NCI-H1694 treated with DMSO at 0.1 percent for 48 hours (cell line): ENCODE results near the gene TMEM187.

Source experiments
- DNase-seq: peaks from one replicate; lab custom pipeline; 2025; lab: John Stamatoyannopoulos, UW

The TMEM187 gene

DNA sequence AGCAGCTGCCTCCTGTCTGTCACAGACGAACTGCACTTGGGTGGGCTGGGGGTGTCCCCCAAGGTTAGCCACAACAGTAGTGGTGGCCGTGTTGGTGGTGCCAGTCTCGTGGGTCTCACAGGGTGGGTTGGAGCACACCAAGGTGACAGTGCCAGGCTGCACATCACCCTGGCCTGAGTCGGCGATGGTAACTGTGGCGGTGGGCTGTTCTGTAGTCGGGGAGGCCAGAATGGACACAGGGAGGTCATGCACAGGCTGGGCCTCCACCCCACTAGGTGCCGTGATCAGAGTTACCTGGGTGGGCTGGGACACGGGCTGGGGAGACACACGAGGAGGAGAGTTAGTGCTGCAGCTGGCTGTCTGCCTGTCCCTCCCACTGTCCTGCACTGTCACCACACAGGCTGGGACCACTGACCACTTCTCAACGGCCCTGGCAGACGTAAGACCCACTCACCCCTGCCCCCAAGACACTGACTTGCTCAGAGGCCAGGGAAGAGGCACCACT lies 17.3 kb upstream of the TMEM187 start:
- no peak for DNase-seq

DNA sequence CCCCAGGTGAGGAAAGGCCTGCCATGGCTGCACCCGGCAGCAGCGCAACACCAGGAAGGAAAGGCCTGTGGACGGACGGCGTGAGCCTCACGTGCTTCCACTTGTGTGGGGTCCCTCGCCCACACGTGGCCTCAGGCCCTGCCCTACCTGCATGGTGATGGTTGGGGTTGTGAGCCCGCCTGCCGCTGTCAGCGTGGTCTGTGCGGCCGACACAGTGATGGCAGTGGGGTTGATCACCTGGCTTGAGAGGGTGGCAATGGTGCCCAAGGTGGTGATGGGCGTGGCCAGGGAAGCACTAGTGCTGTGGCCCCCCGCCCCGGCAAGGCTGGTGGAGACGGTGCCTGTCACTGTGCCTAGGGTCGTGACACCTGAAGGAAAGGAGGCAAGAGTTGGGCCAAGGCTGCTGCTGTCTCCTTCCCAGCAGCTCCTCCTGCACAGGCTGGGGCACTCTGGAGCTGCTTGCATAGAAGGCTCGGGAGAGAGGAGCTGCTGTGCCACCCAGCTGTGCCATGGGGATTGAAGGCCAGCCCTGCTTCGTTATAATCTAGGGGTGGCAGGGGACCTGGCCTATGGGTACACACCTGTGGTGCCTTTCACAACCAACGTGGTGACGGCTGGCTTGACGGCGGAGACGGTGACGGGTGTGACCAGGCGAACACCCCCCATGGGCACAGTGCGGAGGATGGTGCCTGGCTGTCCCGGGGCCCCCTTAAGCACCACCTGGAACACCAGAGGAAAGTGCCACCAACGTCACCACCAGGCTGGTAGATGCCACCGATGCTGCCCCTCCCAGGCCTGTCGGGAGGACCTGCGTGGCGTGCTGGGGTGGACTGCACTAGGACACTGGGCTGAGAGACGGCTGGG lies 16.3 kb upstream of the TMEM187 start:
- no peak for DNase-seq

DNA sequence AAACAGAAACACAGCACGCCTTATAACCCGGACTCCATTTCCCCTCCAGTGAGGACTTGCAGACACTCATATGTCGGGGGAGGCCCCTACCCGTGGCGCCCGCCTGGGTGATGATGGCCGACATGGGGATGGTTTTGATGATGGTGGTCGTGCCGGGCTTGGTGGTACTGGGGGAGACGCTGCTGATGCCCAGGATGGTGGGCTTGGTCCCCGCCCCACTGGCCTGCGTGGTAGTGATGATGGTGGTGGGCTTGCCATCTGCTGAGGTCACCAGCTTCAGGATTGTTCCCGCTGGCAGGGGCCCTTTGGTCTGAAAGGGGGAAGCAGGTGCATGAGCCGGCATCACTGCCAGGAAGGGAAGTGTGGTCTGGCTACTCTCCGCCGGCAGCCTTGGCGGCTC lies 15.3 kb upstream of the TMEM187 start:
- DNase-seq, result no peak

DNA sequence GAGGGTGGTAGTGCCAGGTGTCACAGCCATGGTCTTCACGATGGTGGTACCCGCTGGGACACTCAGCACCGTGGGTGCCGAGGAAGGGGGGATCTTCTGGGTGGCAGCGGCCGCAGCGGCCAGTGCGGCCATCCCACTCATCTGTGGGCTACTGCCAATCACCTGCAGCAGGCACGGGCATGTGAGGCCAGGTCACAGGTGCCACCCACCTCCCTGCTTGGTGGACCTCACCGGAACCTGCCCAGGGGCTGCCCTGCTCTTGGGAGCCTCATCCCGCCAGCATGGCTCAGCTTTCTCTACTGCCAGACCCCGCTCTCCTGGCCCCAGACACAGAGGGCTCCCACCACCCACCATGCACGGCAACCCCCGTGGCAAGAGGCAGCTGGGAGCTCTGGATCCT lies 13.9 kb upstream of the TMEM187 start:
- DNase-seq, result no peak

DNA sequence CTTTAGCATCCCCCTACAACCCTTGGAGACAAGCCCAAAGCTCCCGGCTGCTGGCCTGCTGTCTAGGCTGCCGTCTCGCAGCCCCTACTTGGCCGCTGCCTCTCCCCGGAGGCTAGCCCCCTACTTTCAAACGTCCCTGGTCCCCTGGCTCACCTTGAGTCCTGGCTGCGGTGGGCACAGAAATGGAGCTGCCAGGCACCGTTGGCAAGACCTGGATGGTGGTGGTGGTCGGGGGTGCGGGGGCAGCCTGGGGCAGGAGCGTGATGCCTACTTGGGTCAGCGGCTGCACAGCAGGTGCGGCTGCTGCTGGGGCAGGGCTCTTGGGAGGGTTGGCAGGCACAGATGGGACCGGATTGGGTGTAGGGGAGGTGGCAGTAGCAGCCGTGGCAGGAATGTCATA lies 12.9 kb upstream of the TMEM187 start:
- no peak for DNase-seq

DNA sequence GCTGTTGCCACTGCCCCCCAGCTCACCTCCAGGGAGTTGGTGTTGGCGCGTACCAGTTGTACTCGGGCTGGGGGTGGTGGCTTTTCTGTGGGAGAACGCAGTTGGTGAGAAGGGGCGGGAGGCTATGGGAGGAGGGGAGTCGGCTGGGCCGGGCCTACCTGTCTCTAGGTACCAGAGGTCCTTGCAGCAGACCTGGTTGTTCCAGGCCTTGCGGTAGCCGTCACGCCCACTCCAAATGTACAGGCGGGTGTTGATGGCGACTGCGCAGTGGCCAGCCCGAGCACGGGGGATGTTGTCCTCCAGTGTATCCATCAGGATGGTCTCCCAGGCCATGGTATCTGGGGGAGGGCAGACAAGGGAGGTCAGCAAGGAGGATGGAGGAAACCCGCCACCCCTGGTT lies 12.5 kb upstream of the TMEM187 start:
- DNase-seq, result no peak

DNA sequence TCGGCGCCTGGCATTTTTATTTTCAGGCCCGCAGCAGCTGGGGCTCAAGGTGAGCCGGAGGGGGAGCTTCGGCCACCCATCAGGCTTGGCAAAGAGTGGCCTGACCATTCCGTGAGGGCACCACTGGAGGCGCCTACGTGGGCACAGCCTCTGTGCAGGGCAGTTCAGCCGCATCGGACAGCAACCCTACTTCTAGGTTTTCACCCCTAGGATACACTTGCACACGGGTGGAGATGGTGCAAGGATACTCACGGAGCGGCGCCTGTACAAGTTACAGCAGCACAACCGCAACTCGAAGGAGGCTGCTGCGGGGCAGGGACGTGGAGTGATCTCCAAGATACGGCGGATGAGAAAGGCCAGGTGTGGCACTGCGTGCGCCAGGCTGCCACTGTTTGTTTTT lies 11.8 kb upstream of the TMEM187 start:
- no peak for DNase-seq

DNA sequence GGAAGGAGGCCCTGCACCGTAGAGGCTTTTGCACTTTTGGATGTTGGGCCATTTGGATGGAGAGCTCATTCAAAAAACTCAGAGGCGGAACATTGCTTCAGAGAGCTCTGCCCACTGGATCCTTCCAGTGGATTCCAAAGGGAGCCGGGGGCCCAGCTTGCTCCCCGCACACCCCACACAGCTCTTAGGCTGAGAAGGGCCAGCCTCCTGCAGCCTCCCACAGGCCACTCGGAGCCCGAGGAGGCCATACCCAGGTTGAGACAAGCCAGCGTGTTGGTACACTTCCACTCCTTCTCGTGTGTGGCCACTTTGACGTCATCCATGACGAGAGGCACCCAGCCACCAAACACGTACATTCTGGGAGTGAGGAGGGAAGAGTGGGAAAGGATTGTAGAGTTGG lies 11.3 kb upstream of the TMEM187 start:
- DNase-seq, result no peak

DNA sequence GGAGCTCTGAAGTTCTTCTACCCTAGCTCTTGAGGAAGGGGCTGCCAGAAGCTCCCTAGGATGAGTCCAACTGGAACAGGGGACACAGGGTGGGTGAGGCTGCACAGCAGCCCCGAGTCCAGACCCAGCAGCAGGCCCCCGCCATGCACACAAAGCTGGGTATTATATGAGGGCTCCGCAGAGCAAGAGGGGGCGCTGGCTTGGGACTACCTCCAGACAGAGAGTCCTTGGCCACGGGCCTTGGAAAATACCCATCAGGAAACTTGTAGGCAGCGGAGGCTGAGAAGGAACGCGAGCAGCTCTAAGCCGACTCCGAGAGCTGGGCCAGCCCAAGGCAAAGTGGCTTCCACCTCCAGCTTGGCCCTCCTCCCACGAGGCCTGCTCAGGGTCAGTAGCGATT lies 9.0 kb upstream of the TMEM187 start:
- no peak for DNase-seq

DNA sequence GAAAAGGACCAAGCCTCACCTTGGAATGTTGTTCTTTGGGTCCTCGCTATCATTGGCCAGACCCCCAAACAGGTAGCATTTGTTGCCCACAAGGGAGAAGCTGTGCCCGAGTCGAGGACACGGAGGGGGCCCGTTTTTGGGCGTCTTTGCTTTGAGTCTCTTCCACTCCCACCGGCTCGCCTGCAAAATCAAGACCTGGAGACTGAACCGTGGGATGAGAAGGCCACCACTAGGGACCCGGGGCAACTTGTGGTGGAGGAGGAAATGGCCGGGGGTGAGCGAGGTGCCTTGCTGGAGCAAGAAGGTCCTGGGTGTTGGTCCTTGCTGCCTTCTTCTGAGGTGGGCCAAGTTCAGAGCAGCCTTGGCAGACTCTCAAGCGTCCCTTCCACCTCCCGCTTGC lies 8.4 kb upstream of the TMEM187 start:
- DNase-seq, result no peak

DNA sequence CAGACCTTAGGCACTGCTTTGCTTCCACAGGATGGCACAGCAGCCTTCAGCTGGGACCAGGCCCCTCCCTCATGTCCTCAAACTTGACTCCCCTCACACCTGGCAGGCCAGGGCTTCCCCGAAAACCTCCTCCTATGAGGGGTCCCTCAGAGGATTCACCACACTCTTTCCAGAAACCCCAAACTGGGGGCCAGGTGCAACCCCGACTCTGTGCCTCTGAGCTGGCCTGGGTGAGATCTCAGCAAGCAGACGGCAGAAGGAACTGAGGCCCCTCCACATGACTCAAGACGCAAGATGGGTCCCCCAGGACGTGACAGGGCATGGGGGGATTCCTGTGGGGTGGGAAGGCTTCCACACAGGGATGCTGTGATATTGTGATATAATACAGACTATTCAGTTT lies 7.1 kb upstream of the TMEM187 start:
- no peak for DNase-seq

DNA sequence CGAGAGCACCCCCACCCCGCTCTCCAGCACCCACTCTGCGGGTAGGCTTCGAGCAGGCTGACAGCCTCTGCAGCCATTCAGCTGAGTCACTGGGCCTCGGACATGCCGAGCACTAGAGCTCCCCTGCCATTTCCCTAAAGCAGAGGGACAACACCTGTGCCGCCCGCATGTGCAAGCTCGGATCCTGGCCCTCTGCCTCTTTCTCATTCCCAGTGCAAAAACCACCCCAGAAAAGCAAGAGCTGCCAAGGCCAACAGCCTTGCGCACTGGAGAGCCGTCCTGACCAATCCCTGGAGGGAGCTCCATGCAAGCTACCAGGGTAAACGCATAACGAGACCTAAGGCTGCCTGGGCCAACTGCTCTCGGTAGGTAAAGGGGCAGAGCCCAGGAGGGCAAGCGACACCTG lies 6.3 kb upstream of the TMEM187 start:
- DNase-seq, result no peak

DNA sequence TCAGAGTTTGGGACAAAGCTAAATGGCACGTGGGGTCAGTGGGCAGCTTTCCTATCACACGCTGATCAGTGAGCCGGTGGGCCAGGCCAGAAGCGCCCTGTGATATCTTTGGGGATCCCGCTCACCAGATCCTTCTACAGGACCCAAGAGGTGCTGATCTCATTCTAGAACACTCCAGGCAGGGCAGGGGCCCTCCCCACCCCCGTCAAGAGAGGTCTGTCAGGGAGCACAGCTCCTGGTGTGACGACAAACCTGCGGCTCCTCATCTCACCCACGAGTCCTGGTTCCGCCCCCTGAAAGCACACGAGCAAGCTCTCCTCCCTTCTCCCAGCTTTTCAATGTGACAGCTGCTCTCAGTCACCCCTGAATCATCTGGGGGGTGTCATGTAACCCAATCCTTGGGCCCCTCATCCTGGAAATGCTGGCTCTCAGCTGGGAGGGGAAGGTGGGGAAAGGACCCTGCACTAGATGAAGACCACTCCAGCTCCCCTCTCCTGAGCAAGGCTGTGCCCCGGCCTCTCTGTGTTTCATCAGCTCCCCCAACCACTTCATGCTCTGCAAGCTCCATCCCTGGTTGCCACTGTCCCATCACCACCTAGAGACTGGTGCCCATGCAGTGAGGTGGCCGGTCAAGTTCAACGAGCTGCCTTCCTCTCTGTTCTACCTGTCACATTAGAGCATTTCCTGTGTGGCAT lies 5.6 kb upstream of the TMEM187 start:
- DNase-seq, result no peak

DNA sequence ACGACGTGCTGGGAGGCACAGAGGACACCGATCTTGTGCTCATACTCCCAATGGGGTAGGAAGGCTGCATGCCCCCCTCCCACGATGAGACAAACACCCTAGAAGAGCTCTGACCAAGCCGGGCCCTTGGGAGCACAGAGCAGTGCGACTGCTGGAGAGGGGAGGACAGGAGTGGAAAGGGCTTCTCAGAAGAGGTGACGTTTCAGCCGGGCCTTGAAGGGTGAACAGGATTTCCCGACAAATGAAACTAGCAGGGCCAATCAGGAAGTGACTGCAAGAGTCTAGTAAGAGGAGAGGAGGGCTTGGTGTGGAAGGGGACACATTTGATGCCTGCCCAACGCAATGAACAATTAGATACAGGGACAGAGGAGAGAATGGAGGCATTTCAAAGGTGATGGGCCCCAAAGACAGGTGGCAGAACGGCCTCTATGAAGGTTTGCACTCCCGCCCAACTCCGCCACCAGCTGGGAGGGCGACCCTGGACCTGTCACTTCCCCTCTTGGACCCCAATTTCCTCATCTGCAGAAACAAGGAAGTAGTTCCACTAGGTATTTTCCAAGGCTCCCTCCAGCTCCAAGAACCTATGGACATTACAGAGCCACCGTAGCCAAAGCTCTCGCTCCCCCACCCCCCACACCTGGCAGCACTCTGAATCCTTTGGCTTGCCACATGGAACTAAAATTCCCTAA lies 4.9 kb upstream of the TMEM187 start:
- DNase-seq, result no peak

DNA sequence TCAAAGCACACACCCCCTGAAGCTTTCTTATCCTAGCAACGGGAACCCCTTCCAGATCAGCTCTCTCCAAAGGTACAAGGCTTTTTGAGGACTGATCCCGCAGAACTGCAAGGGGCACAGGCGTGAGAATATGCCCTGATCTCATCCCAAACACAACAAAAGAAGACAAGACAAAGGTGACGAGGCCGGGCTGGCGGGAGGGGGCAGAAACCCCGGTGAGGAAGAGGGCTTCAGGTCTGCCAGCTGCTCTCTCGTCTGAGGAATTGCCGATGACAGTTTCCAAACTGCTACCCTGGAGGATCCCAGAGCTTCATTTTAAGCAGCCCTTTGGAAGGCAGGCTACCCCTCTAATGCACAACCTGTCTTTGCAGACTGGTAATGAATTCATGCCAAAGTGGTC lies 4.3 kb upstream of the TMEM187 start:
- no peak for DNase-seq

DNA sequence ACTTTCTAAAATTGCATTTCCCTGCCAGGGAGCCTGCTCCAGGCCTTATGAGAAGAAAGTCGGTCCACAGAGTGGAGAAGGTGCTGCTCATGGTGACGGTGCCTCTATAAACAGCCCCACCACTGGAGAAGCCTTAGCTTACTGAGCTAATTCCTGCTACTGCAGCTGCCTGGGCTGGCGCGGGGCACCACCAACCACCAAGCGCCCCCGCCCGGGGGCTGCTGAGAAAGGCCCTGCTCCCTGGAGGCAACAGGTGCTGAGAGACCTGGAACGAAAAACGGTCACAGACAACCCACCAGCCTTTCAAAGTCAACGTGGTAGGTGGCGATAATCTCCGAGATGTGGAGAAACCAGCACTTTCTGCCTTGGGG lies 3.8 kb upstream of the TMEM187 start:
- DNase-seq, result peak; percentile 23

DNA sequence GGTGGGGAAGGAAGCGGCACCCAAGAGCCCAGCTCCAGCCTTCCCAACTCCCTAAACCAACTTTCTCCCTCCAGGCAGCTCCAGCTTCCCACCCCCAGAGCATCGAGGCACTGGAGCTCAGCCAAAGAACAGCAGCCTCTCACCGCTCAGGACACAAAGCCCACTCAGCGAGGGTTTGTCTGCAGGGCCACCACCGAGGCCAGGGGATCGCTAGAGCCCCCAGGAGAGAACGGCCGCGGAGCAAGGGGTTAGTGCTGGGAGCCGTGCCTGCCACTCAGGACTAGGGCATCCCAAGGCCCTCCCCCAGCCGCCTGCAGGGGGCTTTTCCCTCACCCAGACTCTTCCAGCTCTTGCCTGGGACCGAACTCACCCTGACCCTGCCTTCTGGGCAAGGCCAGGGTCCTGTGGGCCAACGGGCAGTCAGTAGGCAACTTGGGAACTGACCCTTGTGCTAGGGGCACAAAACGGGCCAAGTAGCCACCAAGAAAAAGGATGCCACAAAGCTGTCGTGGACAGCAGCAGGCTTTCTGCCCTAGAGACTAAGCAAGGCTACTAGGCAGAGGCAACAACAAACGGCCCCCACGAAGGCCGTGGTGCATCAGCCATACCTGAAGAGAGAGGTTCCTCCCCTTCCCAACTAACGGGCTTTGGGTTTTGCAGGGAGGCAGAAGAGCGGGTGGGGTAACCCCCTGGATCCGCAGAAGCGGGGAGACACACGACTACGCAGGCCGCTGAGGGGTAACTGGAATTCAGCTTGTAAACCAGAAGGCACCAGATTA lies 3.2 kb upstream of the TMEM187 start:
- no peak for DNase-seq

DNA sequence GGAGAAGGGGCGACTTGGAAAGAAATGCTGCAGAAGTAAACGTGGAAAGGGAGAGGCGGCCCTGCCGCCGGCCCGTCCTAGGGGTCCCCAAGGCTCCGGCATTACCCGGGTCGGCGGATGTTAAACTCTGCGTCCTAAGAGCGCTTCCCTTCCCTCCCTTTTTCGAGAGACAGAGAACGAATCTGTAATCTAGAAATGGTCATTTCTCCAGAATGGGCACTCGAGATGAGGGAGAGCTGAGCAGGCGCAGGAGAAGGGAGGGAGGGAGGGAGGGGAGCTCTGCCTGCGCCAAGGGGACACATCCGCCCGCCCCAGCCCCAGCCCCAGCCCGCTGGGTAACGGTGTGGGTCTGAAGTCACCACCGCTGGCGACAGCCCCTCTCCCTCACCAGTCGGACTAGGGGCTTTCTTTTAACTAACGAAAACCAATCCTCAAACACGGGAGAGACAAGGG lies 2.6 kb upstream of the TMEM187 start:
- DNase-seq, result no peak

DNA sequence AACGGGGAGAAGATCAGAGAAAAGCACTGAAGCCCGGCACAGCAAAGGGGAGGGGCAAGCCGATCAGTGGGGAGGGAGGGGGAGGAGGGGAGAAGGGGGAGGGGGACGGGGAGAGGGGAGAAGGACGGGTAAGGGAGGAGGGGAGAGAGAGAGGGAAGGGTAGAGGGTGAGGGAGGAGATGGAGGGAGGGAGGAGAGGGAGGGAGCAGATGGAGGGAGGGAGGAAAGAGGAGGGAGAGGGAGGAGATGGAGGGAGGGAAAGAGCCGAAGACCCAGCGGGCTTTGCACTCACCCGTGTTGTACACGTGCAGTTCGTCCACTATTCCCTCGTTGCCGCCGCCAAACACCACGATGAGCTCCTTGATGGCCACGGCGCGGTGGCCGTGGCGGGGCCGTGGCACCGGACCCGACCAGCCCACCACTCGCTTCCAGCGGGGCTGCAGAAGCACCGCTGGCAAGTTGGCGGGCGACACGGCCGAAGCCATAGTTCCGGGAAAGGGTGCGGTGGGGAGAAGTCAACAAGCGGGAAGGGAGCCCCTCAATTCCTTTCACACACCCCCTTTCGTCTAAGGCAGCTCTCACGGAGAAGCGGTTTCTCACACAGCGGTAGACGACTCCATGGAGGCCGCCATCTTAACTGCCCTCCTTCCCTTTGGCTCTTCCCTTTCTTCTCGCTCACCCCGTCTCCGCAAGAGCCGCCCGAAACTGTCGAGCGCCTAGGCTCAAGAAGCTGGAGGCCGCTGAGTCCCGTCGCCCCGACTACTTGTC lies 2.0 kb upstream of the TMEM187 start:
- peak; percentile 48 for DNase-seq

DNA sequence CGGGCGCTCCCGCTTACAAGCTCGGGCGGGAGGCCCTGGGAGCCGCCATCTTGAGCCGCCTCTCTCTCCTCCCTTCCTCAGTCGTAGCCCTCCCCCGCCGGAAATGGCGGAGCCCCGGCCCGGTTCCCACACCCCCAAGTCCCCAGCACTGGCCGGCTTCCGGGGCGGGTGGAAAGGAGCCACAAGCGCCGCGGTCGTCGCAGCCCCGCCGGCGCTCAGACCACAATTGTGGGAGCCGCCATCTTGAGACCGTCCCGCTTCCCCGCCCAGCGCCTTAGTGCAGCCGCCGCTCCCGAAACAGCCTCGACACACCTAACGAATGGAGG lies 1.5 kb upstream of the TMEM187 start:
- DNase-seq, result peak; percentile 70
